GM19035 (cell line): ENCODE results near the gene CEP97.

Experiments used
- ATAC-seq: cut with Tn5 transposase; IDR thresholded peaks from one replicate; pipeline ENCODE4 v1.9.1; 2021; ENCODE audit not compliant: unreplicated experiment

CEP97 gene

DNA sequence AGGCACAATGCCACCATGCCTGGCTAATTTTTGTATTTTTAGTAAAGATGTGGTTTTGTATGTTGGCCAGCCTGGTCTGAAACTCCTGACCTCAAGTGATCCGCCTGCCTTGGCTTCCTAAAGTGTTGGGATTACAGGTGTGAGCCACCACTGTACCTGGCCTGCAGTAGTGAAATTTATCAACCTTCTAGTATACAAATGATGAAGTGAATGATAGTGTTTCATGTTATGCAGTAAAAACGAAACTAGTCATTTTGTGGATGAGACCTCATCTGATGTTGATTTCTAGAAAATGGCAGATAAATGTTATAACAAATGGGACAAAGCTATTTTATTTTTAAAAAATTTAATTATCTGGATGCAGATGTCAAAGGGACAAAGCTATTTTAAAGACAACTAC lies 87.5 kb downstream of the CEP97 start:
- ATAC-seq, result no peak

DNA sequence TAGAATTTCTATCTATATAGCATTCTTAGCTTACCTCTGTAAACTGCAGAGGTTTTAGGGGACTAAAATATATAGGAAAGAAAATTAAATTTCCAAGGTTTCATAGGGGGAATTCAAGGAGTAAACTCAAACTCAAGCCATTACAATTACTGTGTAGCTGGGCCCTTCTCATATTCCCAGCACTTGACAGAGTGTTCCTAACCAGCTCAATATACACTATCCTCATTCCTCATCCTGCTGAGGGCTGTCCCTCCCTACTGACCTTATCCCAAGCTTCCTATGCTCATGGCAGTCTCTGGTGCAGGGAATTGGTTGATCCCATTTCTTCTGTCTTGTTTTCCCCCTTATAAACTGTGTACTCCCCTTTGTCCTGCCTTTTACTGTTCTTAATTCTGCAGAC lies 88.5 kb downstream of the CEP97 start:
- ATAC-seq, result no peak

DNA sequence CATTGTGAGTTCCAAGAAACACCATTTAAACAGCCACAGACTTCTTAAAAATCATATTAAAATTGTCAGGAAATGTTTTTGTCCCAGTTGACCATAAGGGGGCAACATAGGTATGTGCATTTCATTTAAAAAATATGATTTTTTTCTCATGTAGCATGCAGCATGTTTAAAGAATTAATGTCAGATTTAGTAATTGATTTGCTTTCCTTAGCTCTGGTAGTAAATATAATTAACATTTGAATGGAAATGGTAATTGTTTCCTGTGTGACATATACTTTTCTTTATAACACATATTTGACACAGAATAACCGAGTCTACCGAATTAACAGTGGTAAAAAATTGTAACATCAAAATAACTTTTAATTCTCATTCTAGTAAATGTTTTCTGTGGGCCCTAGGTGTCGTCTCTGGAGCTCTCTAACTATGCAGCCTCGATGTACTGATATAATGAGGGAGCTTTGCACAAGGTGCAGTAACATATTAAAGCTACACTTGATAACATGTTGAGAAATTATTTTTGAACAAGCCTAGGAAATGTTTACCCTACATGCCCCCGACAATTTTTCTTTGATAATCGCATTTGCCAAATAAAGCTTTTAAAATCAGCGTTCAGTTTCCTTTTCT lies 89.5 kb downstream of the CEP97 start:
- ATAC-seq, result no peak

DNA sequence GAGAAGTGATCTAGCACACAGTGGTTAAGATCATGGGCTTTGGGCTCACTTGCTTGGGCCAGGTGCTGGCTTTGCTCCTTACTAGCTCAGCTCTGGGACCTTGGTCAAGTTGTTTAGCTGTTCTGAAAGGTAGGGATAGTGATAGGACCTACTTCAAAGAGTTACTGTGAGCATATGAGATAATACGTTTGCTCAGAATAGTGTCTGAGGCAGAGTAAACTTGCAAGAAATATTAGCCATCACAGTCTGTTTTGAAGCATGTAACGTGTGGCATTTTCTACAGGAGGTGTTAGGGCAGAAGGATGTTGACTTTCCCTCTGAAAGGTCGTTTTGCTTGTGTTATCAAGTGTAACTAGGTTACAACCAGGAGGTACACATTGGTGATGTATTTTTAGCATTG lies 90.4 kb downstream of the CEP97 start:
- ATAC-seq, result no peak

DNA sequence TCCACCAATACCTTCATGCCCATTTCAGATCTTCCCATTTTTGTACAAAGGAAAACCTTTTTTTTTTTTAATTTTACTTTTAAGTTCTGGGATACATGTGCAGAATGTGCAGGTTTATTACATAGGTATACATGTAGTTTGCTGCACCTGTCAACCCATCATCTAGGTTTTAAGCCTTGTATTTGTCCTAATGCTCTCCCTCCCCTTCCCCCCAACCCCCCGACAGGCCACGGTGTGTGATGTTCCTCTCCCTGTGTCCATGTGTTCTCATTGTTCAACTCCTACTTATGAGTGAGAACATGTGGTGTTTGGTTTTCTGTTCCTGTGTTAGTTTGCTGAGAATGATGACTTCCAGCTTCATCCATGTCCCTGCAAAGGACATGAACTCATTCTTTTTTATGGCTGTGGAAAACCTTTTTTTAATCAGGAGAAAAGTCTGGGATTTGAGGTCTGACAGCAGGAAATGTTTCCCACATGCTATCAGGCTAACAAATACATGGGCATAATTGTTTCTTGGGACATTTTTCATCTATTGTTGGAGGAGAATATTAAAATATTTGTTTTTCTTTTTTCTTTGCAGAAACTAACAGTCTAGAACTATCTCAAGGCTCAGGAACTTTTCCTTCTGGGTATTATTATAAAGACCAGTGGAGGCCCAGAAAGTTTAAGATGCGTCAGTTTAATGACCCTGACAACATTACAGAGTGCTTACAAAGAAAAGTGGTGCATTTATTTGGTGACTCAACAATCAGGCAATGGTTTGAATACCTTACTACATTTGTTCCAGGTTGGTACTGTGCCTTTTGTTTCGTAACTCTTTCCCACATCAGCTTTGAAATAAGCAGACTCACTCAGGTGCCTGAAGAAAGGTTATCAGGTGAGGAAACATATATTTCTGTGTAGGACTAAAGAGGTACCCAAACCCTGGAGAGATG lies 92.1 kb downstream of the CEP97 start:
- no peak for ATAC-seq

DNA sequence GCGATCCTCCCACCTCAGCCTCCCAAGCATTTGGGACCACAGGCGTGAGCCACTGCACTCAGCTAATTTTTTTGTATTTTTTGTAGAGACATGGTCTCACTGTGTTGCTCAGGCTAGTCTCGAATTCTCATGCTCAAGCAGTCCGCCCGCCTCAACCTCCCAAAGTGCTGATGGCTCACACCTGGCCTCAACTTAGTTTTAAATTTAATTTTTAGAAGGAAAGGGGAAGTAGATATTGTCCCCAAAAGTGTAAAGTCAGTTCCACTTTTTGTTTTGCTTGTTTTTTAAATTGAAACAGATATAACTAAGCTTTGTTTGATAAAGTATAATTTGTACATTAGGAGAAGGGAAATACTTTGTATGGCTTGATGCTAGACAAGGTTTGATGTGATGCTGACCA lies 93.6 kb downstream of the CEP97 start:
- no peak for ATAC-seq

DNA sequence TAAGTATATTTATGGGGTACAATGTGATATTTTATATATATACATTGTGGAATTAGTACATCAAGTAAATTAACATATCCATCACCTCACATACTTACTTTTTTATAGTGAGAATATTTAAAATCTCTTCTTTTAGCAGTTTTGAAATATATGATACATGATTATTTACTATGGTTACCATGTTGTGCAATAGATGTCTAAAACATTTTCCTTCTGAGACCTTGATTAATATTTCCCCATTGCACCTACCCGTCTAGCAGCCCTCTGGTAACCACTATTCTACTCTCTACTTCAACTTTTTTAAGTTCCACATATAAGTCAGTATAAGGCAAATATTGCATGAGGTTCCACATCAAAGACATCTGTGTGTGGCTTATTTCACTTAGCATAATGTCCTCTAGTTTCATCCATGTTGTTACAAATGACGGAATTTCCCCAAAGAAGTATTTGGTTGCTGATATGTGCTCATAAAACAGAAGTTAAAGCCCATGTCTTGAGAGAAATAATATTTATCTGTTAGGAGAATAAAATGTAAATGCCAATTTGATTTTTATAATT lies 95.3 kb downstream of the CEP97 start:
- no peak for ATAC-seq
